Activated CD4-positive, alpha-beta memory T cell treated with anti-CD3 and anti-CD28 coated beads for 36 hours (primary cell): ENCODE results near the gene GLI3. TPM values are rescaled to one million over a fixed set of nuclear protein-coding genes. Genes with fewer than 3 reads are reported as not detected.

Source experiments
- CTCF ChIA-PET: fragments of 350-600 bp; sonication (Branson Sonifier 250); formaldehyde crosslinking; loops from one replicate; lab custom pipeline; 2021; ENCODE audit warnings: antibody characterized with exemption, inconsistent platforms; lab: Charles Lee
- POLR2A ChIA-PET: fragments of 350-600 bp; sonication (Branson Sonifier 250); formaldehyde crosslinking; loops from one replicate; lab custom pipeline; 2021; ENCODE audit warnings: antibody characterized with exemption; lab: Charles Lee
- DNase-seq: peaks from one replicate; pipeline ENCODE4 v3.0.0-alpha.2; 2020
- H3K27ac Mint-ChIP-seq: one replicate; pipeline ENCODE4 v1.8.0; 2021; ENCODE audit warnings: mixed read lengths
- H3K27me3 Mint-ChIP-seq: one replicate; pipeline ENCODE4 v1.8.0; 2021; ENCODE audit warnings: mixed read lengths
- H3K36me3 Mint-ChIP-seq: one replicate; pipeline ENCODE4 v1.8.0; 2021; ENCODE audit warnings: mixed read lengths
- H3K4me1 Mint-ChIP-seq: one replicate; pipeline ENCODE4 v1.8.0; 2021; ENCODE audit warnings: low read depth, mixed read lengths
- H3K4me3 Mint-ChIP-seq: one replicate; pipeline ENCODE4 v1.8.0; 2021; ENCODE audit warnings: mild to moderate bottlenecking, mixed read lengths
- H3K9me3 Mint-ChIP-seq: one replicate; pipeline ENCODE4 v1.8.0; 2021; ENCODE audit warnings: mixed read lengths
- intact Hi-C: fragments of 100-400 bp; cut with micrococcal nuclease; formaldehyde crosslinking; loops from one replicate; pipeline ENCODE4 v1.15.1; 2023
- total RNA-seq, 2 experiments: library from RNA; stranded (reverse); gene quantifications; one replicate each; pipeline ENCODE4 v1.2.3, GENCODE V29; 2021

The GLI3 gene
- total RNA-seq, 2 experiments from 2014 or later = 0.02 TPM; not detected in 1

DNA sequence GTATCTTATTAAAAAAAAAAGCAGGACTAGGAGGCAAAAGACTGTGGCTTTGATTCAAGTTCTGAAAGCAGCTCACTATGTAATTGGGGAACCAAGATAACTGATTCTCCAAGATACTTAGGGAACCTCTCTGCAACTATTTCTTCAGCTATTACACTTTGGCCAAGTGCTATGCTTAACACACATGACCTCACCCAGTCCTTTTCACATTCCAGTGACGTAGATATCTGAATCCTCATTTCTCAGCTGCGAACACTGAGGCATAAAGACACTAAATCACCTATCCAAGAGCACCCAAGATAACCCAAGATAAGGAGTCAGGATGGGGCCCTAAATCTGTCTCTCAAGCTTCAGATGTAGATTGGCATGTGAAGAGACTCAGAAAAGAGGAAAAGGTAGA lies 133.6 kb downstream of the GLI3 start:
- no peaks in the 10 kb centered on the region for H3K4me1 Mint-ChIP-seq
- no peak overlapping the region for H3K27ac Mint-ChIP-seq
- no peak for DNase-seq
- ChIA-PET POLR2A (interaction anchor here (0.6 kb wide), 1 partner anchor 724 kb away, joined by 4 read pairs; no protein-coding TSS in a partner anchor), CTCF (no interaction called here)
- H3K36me3 Mint-ChIP-seq = no peaks in the 10 kb centered on the region
- no peaks in the 10 kb centered on the region for H3K9me3 Mint-ChIP-seq
- intact Hi-C loops = no loop called here
- H3K4me3 Mint-ChIP-seq = no peak overlapping the region
- H3K27me3 Mint-ChIP-seq = no peaks in the 10 kb centered on the region

DNA sequence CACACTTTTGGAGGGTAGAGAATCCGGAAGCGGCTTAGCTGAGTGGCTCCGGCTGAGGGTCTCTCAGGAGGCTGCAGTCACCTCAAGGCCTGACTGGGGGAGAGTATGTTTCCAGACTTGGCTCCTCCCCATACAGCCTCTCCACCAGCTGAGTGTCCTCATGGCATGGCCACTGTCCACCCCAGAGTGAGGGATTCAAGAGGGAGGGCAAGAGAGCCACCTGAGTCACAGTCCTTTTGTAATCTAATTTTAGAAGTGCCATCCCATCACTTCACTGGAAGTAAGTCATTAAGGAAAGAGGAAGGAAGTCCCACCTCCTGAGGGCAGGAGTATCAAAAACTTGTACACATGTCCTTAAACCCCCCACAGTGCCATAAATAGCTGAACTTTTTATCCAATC lies 134.0 kb downstream of the GLI3 start:
- H3K4me3 Mint-ChIP-seq = no peak overlapping the region
- intact Hi-C loops = no loop called here
- H3K27me3 Mint-ChIP-seq = no peaks in the 10 kb centered on the region
- no peaks in the 10 kb centered on the region for H3K9me3 Mint-ChIP-seq
- no peak overlapping the region for H3K27ac Mint-ChIP-seq
- ChIA-PET CTCF (no interaction called here), POLR2A (no interaction called here)
- H3K36me3 Mint-ChIP-seq = no peaks in the 10 kb centered on the region
- H3K4me1 Mint-ChIP-seq = no peaks in the 10 kb centered on the region
- no peak for DNase-seq

DNA sequence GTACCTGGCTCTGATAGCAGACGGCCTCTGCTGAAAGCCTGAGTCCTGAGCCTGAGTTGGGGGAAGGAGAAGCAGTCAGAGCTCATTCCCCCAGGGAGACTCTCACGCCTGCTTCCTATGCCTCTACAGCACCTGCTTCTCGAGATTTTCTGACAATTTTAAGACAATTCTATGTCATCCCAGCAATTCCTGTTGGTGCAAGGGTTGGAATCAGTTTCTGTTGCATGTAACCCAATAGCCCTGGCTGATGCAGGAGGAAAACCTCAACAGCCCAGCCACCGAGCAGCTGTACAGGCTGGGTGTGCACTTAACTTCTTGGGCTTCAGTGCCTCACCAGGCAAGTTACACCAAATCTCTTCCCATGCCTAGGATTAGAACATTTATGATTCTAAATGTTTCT lies 134.7 kb downstream of the GLI3 start:
- Mint-ChIP-seq H3K36me3 (no peaks in the 10 kb centered on the region), H3K27ac (no peak overlapping the region), H3K9me3 (no peaks in the 10 kb centered on the region), H3K27me3 (no peaks in the 10 kb centered on the region), H3K4me1 (no peaks in the 10 kb centered on the region), H3K4me3 (no peak overlapping the region)
- intact Hi-C loops = no loop called here
- POLR2A ChIA-PET = no interaction called here
- CTCF ChIA-PET = no interaction called here
- DNase-seq = no peak

DNA sequence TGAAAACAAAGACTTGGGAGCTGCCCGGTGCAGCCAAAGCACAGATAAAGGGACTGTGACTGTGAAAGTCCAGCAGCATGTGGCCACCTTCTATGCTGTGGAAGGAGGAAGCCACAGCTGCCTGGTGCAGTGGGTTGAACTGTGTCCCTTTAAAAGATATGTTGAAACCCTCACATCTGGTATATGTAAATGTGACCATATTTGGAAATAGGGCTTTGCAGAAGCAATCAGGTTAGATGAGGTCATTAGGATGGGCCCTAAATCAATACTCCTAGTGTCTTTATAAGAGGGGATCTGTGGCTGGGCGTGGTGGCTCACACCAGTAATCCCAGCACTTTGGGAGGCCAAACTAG lies 136.9 kb downstream of the GLI3 start:
- intact Hi-C loops = no loop called here
- DNase-seq = no peak
- no peak overlapping the region for H3K4me3 Mint-ChIP-seq

DNA sequence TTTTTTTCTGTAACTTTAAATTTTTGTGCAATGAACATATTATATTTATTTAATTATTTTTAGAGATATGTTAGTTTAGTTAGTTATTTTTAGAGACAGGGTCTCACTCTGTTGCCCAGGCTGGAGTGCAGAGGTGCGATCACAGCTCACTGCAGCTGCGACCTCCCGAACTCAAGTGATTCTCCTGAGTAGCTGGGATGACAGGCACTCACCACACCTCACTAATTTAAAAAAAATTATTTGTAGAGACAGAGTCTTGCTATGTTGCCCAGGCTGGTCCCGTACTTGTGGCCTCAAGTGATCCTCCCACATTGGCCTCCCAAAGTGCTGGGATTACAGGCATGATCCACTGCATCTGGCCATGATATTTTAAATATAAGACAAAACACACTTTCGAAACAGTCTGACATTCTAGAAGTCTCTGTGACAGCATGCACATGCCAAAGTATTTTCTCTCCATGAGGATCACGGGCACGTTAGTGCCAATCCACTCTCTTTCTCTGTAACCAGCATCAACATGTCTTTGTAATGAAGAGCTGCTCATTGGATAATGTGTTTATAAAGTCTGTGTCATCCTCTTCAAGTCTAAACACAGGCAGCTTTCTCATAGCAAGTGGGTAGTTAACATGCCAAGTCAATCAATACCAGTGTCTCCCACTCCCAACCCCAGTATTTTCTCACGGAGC lies 137.4 kb downstream of the GLI3 start:
- Mint-ChIP-seq H3K27ac (no peak overlapping the region), H3K27me3 (no peaks in the 10 kb centered on the region), H3K36me3 (no peaks in the 10 kb centered on the region), H3K4me3 (no peak overlapping the region), H3K4me1 (no peaks in the 10 kb centered on the region), H3K9me3 (no peaks in the 10 kb centered on the region)
- DNase-seq = no peak
- CTCF ChIA-PET = no interaction called here
- intact Hi-C loops = no loop called here
- POLR2A ChIA-PET = no interaction called here

More for the DNA sequence above, 136.9 kb downstream of the GLI3 start:
- Mint-ChIP-seq H3K4me1 (no peaks in the 10 kb centered on the region), H3K27ac (no peak overlapping the region), H3K36me3 (no peaks in the 10 kb centered on the region), H3K27me3 (no peaks in the 10 kb centered on the region), H3K9me3 (no peaks in the 10 kb centered on the region)
- CTCF ChIA-PET = no interaction called here
- POLR2A ChIA-PET = no interaction called here

DNA sequence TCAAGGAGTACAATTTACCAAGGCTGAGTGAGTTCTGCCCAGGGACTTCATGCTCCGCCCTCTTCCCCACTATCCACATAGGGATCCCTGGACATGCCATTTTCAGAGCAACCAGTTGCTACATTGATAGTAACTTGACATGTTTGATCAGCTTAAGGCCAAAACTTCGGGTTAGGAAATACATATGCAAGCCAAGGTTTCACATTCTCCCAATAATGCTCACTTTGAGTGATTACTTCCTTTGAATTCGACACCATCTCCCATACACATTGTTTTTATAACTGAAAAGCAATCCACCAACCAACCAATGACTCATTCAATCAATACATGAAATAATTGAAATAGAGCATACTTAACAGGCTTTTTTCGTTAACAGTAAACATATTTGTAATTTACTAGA lies 137.9 kb downstream of the GLI3 start:
- Mint-ChIP-seq H3K4me3 (no peak overlapping the region), H3K9me3 (no peaks in the 10 kb centered on the region), H3K4me1 (no peaks in the 10 kb centered on the region), H3K27me3 (no peaks in the 10 kb centered on the region), H3K36me3 (no peaks in the 10 kb centered on the region), H3K27ac (no peak overlapping the region)
- ChIA-PET POLR2A (no interaction called here), CTCF (no interaction called here)
- DNase-seq = no peak
- intact Hi-C loops = no loop called here

DNA sequence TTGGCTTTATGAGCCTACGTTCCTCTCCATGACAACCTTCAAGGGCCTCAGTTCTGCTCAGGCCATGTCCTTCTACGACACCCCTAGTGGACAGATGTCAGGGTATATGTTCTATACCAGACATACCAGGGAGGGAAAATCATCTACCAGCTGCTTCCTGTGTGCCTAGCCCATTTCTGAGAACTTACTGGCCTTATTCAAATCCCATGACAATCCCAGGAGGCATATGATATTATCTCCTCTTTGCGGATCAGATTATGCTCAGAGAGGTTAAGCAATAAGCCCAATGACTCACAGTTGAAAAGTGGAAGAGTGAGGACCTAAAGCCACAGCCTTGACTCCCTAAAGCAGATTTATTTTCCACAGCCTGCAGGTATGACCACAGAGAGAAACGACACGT lies 139.3 kb downstream of the GLI3 start:
- Mint-ChIP-seq H3K36me3 (no peaks in the 10 kb centered on the region), H3K9me3 (no peaks in the 10 kb centered on the region), H3K4me1 (no peaks in the 10 kb centered on the region), H3K4me3 (no peak overlapping the region), H3K27me3 (no peaks in the 10 kb centered on the region), H3K27ac (no peak overlapping the region)
- no peak for DNase-seq
- POLR2A ChIA-PET = no interaction called here
- intact Hi-C loops = no loop called here
- CTCF ChIA-PET = no interaction called here

DNA sequence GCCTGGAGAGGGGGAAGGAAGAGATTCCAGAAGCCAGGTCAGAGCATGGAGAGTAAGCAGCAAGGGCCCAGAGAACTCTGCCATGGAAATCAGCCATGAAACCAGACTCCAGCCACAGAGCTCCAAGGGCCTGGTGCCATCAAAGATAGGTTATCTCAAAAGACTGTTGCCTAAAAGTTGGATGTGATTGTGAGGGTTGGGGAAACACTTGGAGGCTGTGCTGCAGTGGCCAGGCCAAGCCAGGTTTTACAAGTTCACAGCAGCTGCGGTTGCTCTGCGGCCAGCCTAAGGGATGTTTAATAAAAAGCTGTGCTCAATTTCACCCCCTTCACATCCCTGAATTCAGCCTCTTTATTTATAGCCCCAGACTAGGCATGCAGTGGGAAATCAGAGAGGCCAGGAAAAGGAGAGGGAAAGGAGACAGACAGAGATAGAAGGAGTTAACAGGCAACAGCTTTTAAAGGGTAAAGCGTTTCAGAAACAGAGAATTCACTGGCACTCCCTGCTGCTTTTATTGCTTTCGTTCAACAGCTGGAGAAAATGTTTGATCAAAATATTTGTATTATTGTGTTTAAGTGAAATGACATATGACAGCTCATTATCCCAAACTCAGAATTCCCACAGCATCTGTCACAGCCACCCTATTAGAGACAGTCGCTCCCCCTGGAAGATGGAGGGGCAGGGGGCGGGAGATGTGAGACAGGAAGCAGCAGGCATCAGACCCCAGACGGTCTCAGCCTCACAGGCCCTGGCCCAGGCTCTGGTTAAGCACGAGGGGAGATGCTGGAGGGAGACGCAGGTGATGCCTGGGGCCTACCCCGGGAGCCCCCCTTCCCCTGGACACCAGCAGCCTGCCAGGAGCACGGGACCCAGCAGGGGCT lies 140.1 kb downstream of the GLI3 start:
- no peaks in the 10 kb centered on the region for H3K36me3 Mint-ChIP-seq
- no peaks in the 10 kb centered on the region for H3K9me3 Mint-ChIP-seq
- DNase-seq = no peak
- no peaks in the 10 kb centered on the region for H3K27me3 Mint-ChIP-seq
- ChIA-PET CTCF (no interaction called here), POLR2A (no interaction called here)
- H3K4me1 Mint-ChIP-seq = no peaks in the 10 kb centered on the region
- intact Hi-C loops = no loop called here
- H3K27ac Mint-ChIP-seq = no peak overlapping the region
- H3K4me3 Mint-ChIP-seq = no peak overlapping the region

DNA sequence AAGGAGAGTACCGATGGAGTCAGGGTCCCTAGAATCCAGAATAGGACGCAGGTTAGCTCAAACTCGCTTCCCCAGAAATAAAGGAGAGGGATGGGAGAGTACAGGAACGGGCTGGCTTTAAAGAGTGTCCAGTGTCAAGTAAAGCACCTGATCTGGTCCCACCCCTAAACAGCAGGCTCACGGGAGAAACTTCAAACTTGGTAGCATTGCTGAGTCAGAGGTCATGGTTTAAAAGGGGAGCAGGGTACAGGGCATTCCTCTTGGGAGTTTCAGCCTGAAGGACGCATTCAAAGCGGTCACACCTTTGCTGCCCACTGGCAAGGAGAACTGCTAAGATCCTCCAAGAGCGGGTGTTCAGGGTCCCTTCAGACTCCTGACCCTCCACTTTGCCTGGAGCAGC lies 140.7 kb downstream of the GLI3 start:
- no peak overlapping the region for H3K4me3 Mint-ChIP-seq
- ChIA-PET POLR2A (no interaction called here), CTCF (no interaction called here)
- no peaks in the 10 kb centered on the region for H3K4me1 Mint-ChIP-seq
- H3K27ac Mint-ChIP-seq = no peak overlapping the region
- DNase-seq = no peak
- no peaks in the 10 kb centered on the region for H3K9me3 Mint-ChIP-seq
- H3K27me3 Mint-ChIP-seq = no peaks in the 10 kb centered on the region
- intact Hi-C loops = no loop called here
- no peaks in the 10 kb centered on the region for H3K36me3 Mint-ChIP-seq

DNA sequence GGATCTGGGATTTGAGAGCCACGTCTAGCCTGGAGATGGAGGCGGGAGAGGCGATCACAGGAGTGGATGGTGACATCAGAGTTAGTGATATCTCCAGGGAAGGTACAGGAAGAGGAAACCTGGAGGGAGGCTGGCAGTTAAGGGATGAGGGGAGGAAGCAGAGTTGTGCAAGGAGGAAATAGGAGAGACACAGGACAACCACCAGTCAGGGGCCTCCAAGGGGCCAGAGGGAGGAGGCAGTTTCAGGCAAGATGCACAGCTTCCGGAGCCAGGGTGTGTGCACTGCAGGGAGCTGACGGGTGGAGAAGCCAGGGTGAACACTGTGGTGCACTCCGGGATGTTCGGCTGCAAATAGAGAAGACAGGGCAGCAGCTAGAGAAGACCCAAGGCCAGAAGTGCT lies 141.2 kb downstream of the GLI3 start:
- DNase-seq = no peak
- POLR2A ChIA-PET = no interaction called here
- no peaks in the 10 kb centered on the region for H3K9me3 Mint-ChIP-seq

DNA sequence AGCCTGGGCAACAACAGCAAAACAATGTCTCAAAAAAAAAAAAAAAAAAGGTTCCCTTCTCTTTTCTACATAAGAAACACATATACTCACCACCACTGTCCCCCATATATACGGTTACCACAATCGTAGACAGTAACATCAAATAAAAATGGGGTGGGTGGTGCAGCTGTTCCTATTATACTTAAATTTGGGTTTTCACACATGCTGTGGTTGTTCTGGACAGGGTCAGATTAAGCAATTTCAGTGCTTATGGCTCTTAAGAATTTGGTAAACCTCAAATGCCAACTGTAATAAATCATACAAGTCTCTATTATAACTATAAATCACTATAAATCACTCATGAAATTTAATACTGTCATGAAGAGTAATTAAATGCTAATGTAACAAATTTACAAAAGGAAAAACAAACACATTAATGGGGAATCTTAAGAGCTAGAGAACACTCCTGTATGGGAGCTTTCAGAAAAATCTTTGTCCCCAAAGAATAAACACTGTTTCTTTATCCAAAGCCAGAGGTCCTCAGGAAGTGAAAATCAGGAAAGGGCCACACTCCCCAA lies 143.6 kb downstream of the GLI3 start:
- intact Hi-C loops = no loop called here
- Mint-ChIP-seq H3K4me1 (no peaks in the 10 kb centered on the region), H3K9me3 (no peaks in the 10 kb centered on the region), H3K36me3 (no peaks in the 10 kb centered on the region), H3K4me3 (no peak overlapping the region), H3K27ac (no peak overlapping the region), H3K27me3 (no peaks in the 10 kb centered on the region)
- no peak for DNase-seq
- ChIA-PET CTCF (no interaction called here), POLR2A (no interaction called here)

More for the DNA sequence above, 141.2 kb downstream of the GLI3 start:
- no peaks in the 10 kb centered on the region for H3K27me3 Mint-ChIP-seq
- H3K4me3 Mint-ChIP-seq = no peak overlapping the region
- no peaks in the 10 kb centered on the region for H3K36me3 Mint-ChIP-seq
- intact Hi-C loops = no loop called here
- CTCF ChIA-PET = no interaction called here
- no peak overlapping the region for H3K27ac Mint-ChIP-seq
- H3K4me1 Mint-ChIP-seq = no peaks in the 10 kb centered on the region

DNA sequence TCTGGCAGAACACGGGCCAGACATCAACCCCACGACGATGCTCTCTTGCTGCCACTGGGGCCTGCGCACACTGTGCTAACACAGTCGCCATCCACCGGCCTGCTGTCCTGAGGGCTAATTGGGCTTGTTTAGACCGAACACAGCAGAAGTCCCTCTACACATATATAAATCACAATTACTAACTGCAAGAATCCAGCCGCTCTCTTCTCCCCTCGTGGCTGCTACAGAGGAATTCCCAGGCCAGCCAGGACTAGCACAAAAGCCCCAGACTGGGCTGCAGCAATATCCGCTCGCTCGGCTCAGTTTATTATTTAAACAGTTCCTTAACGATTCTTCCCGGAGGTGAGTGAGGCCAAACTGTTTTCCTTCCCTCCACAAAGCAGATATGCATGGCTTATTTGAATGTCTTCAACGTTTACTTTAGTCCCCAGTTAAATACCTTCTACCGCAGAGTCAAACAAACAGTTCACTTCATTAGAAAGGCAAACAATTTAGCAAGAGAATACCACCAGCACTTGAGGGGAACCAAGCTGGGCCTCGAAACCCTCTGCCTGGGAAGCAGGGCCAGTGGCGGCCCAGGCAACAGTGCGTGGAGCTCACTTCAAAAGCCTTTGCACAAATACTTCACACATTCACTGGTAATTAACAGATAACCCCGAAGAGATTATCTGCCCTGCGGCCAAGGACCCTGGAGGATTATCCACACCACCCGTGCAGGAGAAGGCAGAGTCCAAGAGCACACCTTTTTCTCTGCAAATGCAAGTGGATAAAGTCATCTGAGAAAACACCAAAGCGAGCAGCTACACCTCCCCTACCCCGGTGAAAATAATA lies 145.3 kb downstream of the GLI3 start:
- CTCF ChIA-PET = no interaction called here
- POLR2A ChIA-PET = no interaction called here
- Mint-ChIP-seq H3K36me3 (no peaks in the 10 kb centered on the region), H3K27me3 (no peaks in the 10 kb centered on the region), H3K4me3 (no peak overlapping the region), H3K27ac (no peak overlapping the region), H3K4me1 (no peaks in the 10 kb centered on the region), H3K9me3 (no peaks in the 10 kb centered on the region)
- intact Hi-C loops = no loop called here
- DNase-seq = no peak
